HG03159 (cell line): ENCODE measurements around the gene CSAG3.

ENCODE experiments used
- ATAC-seq: cut with Tn5 transposase; IDR thresholded peaks from one replicate; pipeline ENCODE4 v1.9.1; 2021; ENCODE audit warnings: mild to moderate bottlenecking, moderate library complexity; ENCODE audit not compliant: unreplicated experiment

CSAG3 gene

GRCh38 chrX:152806035-152806434 lies 47.0 kb downstream of the CSAG3 start:
- no peak for ATAC-seq
